Erythroblast (primary cell): ENCODE measurements around the gene AKAP6.

Experiments used
- GATA1 ChIP-seq: IDR thresholded peaks from 2 replicates; pipeline ENCODE4 v1.6.1; 2011; ENCODE audit warnings: low read depth, mild to moderate bottlenecking, control low read depth, low read length, moderate library complexity
- POLR2A ChIP-seq: IDR thresholded peaks from 2 replicates; pipeline ENCODE4 v1.6.1; 2011; ENCODE audit warnings: mild to moderate bottlenecking, low read length

DNA sequence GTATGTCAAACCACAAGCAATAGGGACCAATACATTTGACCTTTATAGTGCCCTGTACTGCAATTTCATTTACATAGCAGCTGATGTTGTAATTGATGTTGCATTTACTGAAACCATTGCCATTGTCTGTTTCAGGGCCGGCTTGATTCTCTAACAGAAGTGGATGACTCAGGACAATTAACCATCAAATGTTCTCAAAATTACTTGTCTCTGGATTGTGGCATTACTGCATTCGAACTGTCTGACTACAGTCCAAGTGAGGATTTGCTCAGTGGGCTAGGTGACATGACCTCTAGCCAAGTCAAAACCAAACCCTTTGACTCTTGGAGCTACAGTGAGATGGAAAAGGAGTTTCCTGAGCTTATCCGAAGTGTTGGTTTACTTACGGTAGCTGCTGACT is 216.0 kb downstream of the AKAP6 start:
- TF ChIP-seq POLR2A, result no peak
- no peak for TF ChIP-seq GATA1
